ENCODE results near the gene EMC8. TPM values are rescaled to one million over a fixed set of nuclear protein-coding genes. Genes with fewer than 3 reads are reported as not detected.
A peak's percentile ranks its signal among the peaks of the same experiment; 100 is the strongest.

EMC8 gene
- total and polyA plus RNA-seq, 10 of the 15 experiments (the other 5 are each of a cell fraction or from before 2014, with no cell fraction given): 7.8 to 62.0 (median 33.5) TPM

- POLR2A ChIA-PET: no interaction called here
- CTCF ChIA-PET: no interaction called here
These were observed 70.5 kb downstream of the EMC8 start for GRCh38 chr16:85728879-85729278.

More at GRCh38 chr16:85728879-85729278, 70.5 kb downstream of the EMC8 start:
- no peak overlapping the region for H3K27ac ChIP-seq (ENCODE audit: control insufficient read depth, insufficient read depth)
- no peak overlapping the region for H3K4me2 ChIP-seq (ENCODE audit: control insufficient read depth, insufficient read depth)
- in situ Hi-C loops (cut with MboI): no loop called here
- no peak for FAIRE-seq
- ChIA-PET RAD21 (ENCODE audit: unreplicated experiment) (no interaction called here), SMC1A (ENCODE audit: uncharacterized antibody, unreplicated experiment) (no interaction called here)
- H3K9me3 ChIP-seq (replicated peaks; ENCODE audit: control insufficient read depth, insufficient read depth, low read length): no peaks in the 10 kb centered on the region; the same call in 2 of the 3 replicates
- no peaks in the 10 kb centered on the region for H3K36me3 ChIP-seq (ENCODE audit: control insufficient read depth in 2 of 2, insufficient read depth in 2 of 2, low read length in 1 of 2)
- intact Hi-C loops (cut with micrococcal nuclease; ENCODE audit: unreplicated experiment): no loop called here
- H2AFZ ChIP-seq (ENCODE audit: control insufficient read depth, low read depth, low read length): no peak overlapping the region
- no peak for TF ChIP-seq CBFB (IDR thresholded peaks at IDR 0.05; ENCODE audit: low read depth)
- peak; percentile 17 to 32 (median 29); a peak in 3 of 6 replicates for TF ChIP-seq CTCF (IDR thresholded peaks at IDR 0.05 in 2 of 3, conservative IDR thresholded peaks at IDR 0.05 in 1 of 3; ENCODE audit: control insufficient read depth in 2 of 3, extremely low read depth in 1 of 3, insufficient read depth in 1 of 3, low read depth in 3 of 3, low read length in 3 of 3)
- no peaks in the 10 kb centered on the region for H4K20me1 ChIP-seq (ENCODE audit: control insufficient read depth, insufficient read depth)
- H3K4me3 ChIP-seq: no peak overlapping the region
- H3K9ac ChIP-seq (ENCODE audit: control insufficient read depth, insufficient read depth, low read length): no peak overlapping the region
- DNase-seq (ENCODE audit: low read depth, low spot score): no peak
- H3K79me2 ChIP-seq (ENCODE audit: control insufficient read depth, insufficient read depth, low read length): no peaks in the 10 kb centered on the region
- peak; percentile 50 for ATAC-seq
- H3K27me3 ChIP-seq (replicated peaks in 1 of 2; ENCODE audit: control insufficient read depth in 2 of 2, insufficient read depth in 2 of 2, low read length in 1 of 2): no peaks in the 10 kb centered on the region; a peak in 2 of 4 replicates
- 50% methylated on average over 7 of the region's 7 CpGs for WGBS (ENCODE audit: insufficient coverage, insufficient replicate concordance, low lambda C conversion rate, missing lambda C conversion rate)
- no peaks in the 10 kb centered on the region for H3K4me1 ChIP-seq (ENCODE audit: control insufficient read depth, insufficient read depth, low read length)
- no TSS peak for BruUV-seq (replicated peaks)

MicroRNAs encoded within 50 kb of the gene (microRNA counts, 767-probe panel; counts per million panel counts)
- 516 counts per million, percentile 8 among the panel's probes with 10 or more counts for microRNA hsa-miR-1910

Small RNA genes lying within 50 kb of the gene (microRNA-seq; reads per million reads assigned to microRNA genes)
- 0.56 reads per million for gene MIR1910

Small RNA genes lying within 50 kb of the gene (small RNA-seq; reads per million reads assigned to genes)
- gene RNU1-103P: not detected

Other genes with a start within 250 kb of the EMC8 start
- 19.1 and 19.2 TPM in 2 replicates for gene GSE1, start 186.2 kb downstream of the EMC8 start, total RNA-seq (2014; rRNA removed)
- gene GSE1, start 186.2 kb downstream of the EMC8 start, total RNA-seq (2014; rRNA removed; fragmentation: Illumina TruSeq; extraction: Trizol): 11.9 and 12.3 TPM in 2 replicates
- 49.8 and 58.7 TPM in 2 replicates for gene GSE1, start 186.2 kb downstream of the EMC8 start, total RNA-seq (2021)
- 16.1 and 19.8 TPM in 2 replicates for gene GSE1, start 186.2 kb downstream of the EMC8 start, polyA plus RNA-seq (2011; rRNA removed)
- gene GSE1, start 186.2 kb downstream of the EMC8 start, polyA plus RNA-seq (2014; fragmentation: Illumina TruSeq; extraction: Trizol): 27.1 and 31.1 TPM in 2 replicates
- 1 to 10 TPM; 4.6 to 5.1 TPM for gene GSE1, start 186.2 kb downstream of the EMC8 start, polyA plus RNA-seq (2014; fragmentation: Nextera tagmentation; extraction: Ambion mirVana)
- gene GSE1, start 186.2 kb downstream of the EMC8 start, polyA plus RNA-seq (2014; rRNA removed): 26.8 and 28.1 TPM in 2 replicates
- gene GSE1, start 186.2 kb downstream of the EMC8 start, polyA plus RNA-seq (2016; fragmentation: Nextera tagmentation; extraction: Ambion mirVana): 10 to 100 TPM; 14.6 to 17.3 TPM
- 42.7 and 46.4 TPM in 2 replicates for gene GINS2, start 110.6 kb downstream of the EMC8 start, total RNA-seq (2014; rRNA removed)
- gene GINS2, start 110.6 kb downstream of the EMC8 start, total RNA-seq (2014; rRNA removed; fragmentation: Illumina TruSeq; extraction: Trizol): 43.5 and 45.4 TPM in 2 replicates
- gene GINS2, start 110.6 kb downstream of the EMC8 start, total RNA-seq (2021): 61.2 and 67.9 TPM in 2 replicates
- 52.8 and 68.5 TPM in 2 replicates for gene GINS2, start 110.6 kb downstream of the EMC8 start, polyA plus RNA-seq (2011; rRNA removed)
- 48.8 and 55.5 TPM in 2 replicates for gene GINS2, start 110.6 kb downstream of the EMC8 start, polyA plus RNA-seq (2014; fragmentation: Illumina TruSeq; extraction: Trizol)
- 10 to 100 TPM; 69.4 to 90.8 TPM for gene GINS2, start 110.6 kb downstream of the EMC8 start, polyA plus RNA-seq (2014; fragmentation: Nextera tagmentation; extraction: Ambion mirVana)
- gene GINS2, start 110.6 kb downstream of the EMC8 start, polyA plus RNA-seq (2014; rRNA removed): 41.4 and 45.2 TPM in 2 replicates
- gene GINS2, start 110.6 kb downstream of the EMC8 start, polyA plus RNA-seq (2016; fragmentation: Nextera tagmentation; extraction: Ambion mirVana): 10 to 100 TPM; 74.0 to 74.9 TPM
- gene C16orf74, start 48.4 kb downstream of the EMC8 start, total RNA-seq (2014; rRNA removed): 9.3 and 9.8 TPM in 2 replicates
- gene C16orf74, start 48.4 kb downstream of the EMC8 start, total RNA-seq (2014; rRNA removed; fragmentation: Illumina TruSeq; extraction: Trizol): 6.8 and 7.7 TPM in 2 replicates
- gene C16orf74, start 48.4 kb downstream of the EMC8 start, total RNA-seq (2021): 12.8 and 13.1 TPM in 2 replicates
- gene C16orf74, start 48.4 kb downstream of the EMC8 start, polyA plus RNA-seq (2011; rRNA removed): 0.17 and 0.23 TPM in 2 replicates
- gene C16orf74, start 48.4 kb downstream of the EMC8 start, polyA plus RNA-seq (2014; fragmentation: Illumina TruSeq; extraction: Trizol): 1.6 and 5.8 TPM in 2 replicates
- gene C16orf74, start 48.4 kb downstream of the EMC8 start, polyA plus RNA-seq (2014; fragmentation: Nextera tagmentation; extraction: Ambion mirVana): 1 to 10 TPM in 1 of 2 experiments, under 1 TPM in 1; 0.72 to 2.5 TPM
- gene C16orf74, start 48.4 kb downstream of the EMC8 start, polyA plus RNA-seq (2014; rRNA removed): 17.5 and 20.1 TPM in 2 replicates
- 1 to 10 TPM; 5.7 to 7.9 TPM for gene C16orf74, start 48.4 kb downstream of the EMC8 start, polyA plus RNA-seq (2016; fragmentation: Nextera tagmentation; extraction: Ambion mirVana)
- 606 and 612 TPM in 2 replicates for gene COX4I1, start 151 bp upstream of the EMC8 start, total RNA-seq (2014; rRNA removed)
- gene COX4I1, start 151 bp upstream of the EMC8 start, total RNA-seq (2014; rRNA removed; fragmentation: Illumina TruSeq; extraction: Trizol): 473 and 480 TPM in 2 replicates
- 651 and 668 TPM in 2 replicates for gene COX4I1, start 151 bp upstream of the EMC8 start, total RNA-seq (2021)
- 723 and 922 TPM in 2 replicates for gene COX4I1, start 151 bp upstream of the EMC8 start, polyA plus RNA-seq (2011; rRNA removed)
- 616 and 801 TPM in 2 replicates for gene COX4I1, start 151 bp upstream of the EMC8 start, polyA plus RNA-seq (2014; fragmentation: Illumina TruSeq; extraction: Trizol)
- gene COX4I1, start 151 bp upstream of the EMC8 start, polyA plus RNA-seq (2014; fragmentation: Nextera tagmentation; extraction: Ambion mirVana): 1,000 to 10,000 TPM; 1,747 to 1,889 TPM
- gene COX4I1, start 151 bp upstream of the EMC8 start, polyA plus RNA-seq (2014; rRNA removed): 854 and 876 TPM in 2 replicates
- gene COX4I1, start 151 bp upstream of the EMC8 start, polyA plus RNA-seq (2016; fragmentation: Nextera tagmentation; extraction: Ambion mirVana): 100 to 1,000 TPM; 889 to 942 TPM
- gene IRF8, start 99.6 kb upstream of the EMC8 start, total RNA-seq (2014; rRNA removed): 229 and 237 TPM in 2 replicates
- gene IRF8, start 99.6 kb upstream of the EMC8 start, total RNA-seq (2014; rRNA removed; fragmentation: Illumina TruSeq; extraction: Trizol): 164 and 167 TPM in 2 replicates
- gene IRF8, start 99.6 kb upstream of the EMC8 start, total RNA-seq (2021): 181 and 191 TPM in 2 replicates
- gene IRF8, start 99.6 kb upstream of the EMC8 start, polyA plus RNA-seq (2011; rRNA removed): 220 and 328 TPM in 2 replicates
- gene IRF8, start 99.6 kb upstream of the EMC8 start, polyA plus RNA-seq (2014; fragmentation: Illumina TruSeq; extraction: Trizol): 181 and 269 TPM in 2 replicates
- 10 to 100 TPM; 17.1 to 34.5 TPM for gene IRF8, start 99.6 kb upstream of the EMC8 start, polyA plus RNA-seq (2014; fragmentation: Nextera tagmentation; extraction: Ambion mirVana)
- gene IRF8, start 99.6 kb upstream of the EMC8 start, polyA plus RNA-seq (2014; rRNA removed): 179 and 194 TPM in 2 replicates
- 100 to 1,000 TPM; 104 to 121 TPM for gene IRF8, start 99.6 kb upstream of the EMC8 start, polyA plus RNA-seq (2016; fragmentation: Nextera tagmentation; extraction: Ambion mirVana)

Data from GM12878 (cell line).